Measurements from ENCODE around the gene ITSN2.
"Not testable (repeated sequence)": the region's sequence is repeated elsewhere in the genome, so short reads cannot be mapped to it uniquely, and the experiment has no call there.

Gene ITSN2

GRCh38 chr2:24211408-24211807 lies 148.9 kb downstream of the ITSN2 start:
- DNase-seq (ENCODE audit: low read depth): no peak

- DNase-seq (ENCODE audit: low read depth): no peak
Measured at GRCh38 chr2:24210723-24211122, 149.6 kb downstream of the ITSN2 start.

- no peak for DNase-seq (ENCODE audit: low read depth)
Measured at GRCh38 chr2:24210106-24210455, 150.3 kb downstream of the ITSN2 start.

GRCh38 chr2:24209389-24210105 lies 150.8 kb downstream of the ITSN2 start:
- no peak for DNase-seq (ENCODE audit: low read depth)

- DNase-seq (ENCODE audit: low read depth): no peak
Measured at GRCh38 chr2:24208490-24208889, 151.8 kb downstream of the ITSN2 start.

- DNase-seq (ENCODE audit: low read depth): no peak
Measured at GRCh38 chr2:24207359-24207758, 153.0 kb downstream of the ITSN2 start.

- no peak for DNase-seq (ENCODE audit: low read depth)
Measured at GRCh38 chr2:24206714-24207113, 153.6 kb downstream of the ITSN2 start.

- no peak for DNase-seq (ENCODE audit: low read depth)
Measured at GRCh38 chr2:24206242-24206641, 154.1 kb downstream of the ITSN2 start.

- no peak for DNase-seq (ENCODE audit: low read depth)
Measured at GRCh38 chr2:24205131-24205530, 155.2 kb downstream of the ITSN2 start.

GRCh38 chr2:24204505-24204904 lies 155.8 kb downstream of the ITSN2 start:
- DNase-seq (ENCODE audit: low read depth): no peak

- DNase-seq (ENCODE audit: low read depth): no peak
Measured at GRCh38 chr2:24203787-24204150, 156.6 kb downstream of the ITSN2 start.

- no peak for DNase-seq (ENCODE audit: low read depth)
Measured at GRCh38 chr2:24203029-24203786, 157.1 kb downstream of the ITSN2 start.

- no peak for DNase-seq (ENCODE audit: low read depth)
Measured at GRCh38 chr2:24200799-24201198, 159.5 kb downstream of the ITSN2 start.

GRCh38 chr2:24199968-24200590 lies 160.3 kb downstream of the ITSN2 start:
- DNase-seq (ENCODE audit: low read depth): no peak

- DNase-seq (ENCODE audit: low read depth): not testable (repeated sequence)
Measured at GRCh38 chr2:24197213-24197612, 163.1 kb downstream of the ITSN2 start.

GRCh38 chr2:24191848-24192247 lies 168.5 kb downstream of the ITSN2 start:
- DNase-seq (ENCODE audit: low read depth): no peak

GRCh38 chr2:24191156-24191555 lies 169.2 kb downstream of the ITSN2 start:
- no peak for DNase-seq (ENCODE audit: low read depth)

GRCh38 chr2:24190503-24190902 lies 169.8 kb downstream of the ITSN2 start:
- no peak for DNase-seq (ENCODE audit: low read depth)

- no peak for DNase-seq (ENCODE audit: low read depth)
Measured at GRCh38 chr2:24189551-24189950, 170.8 kb downstream of the ITSN2 start.

- no peak for DNase-seq (ENCODE audit: low read depth)
Measured at GRCh38 chr2:24183366-24184069, 176.8 kb downstream of the ITSN2 start.

- DNase-seq (ENCODE audit: low read depth): no peak
Measured at GRCh38 chr2:24182507-24182906, 177.8 kb downstream of the ITSN2 start.

- no peak for DNase-seq (ENCODE audit: low read depth)
Measured at GRCh38 chr2:24181849-24182248, 178.5 kb downstream of the ITSN2 start.

- DNase-seq (ENCODE audit: low read depth): no peak
Measured at GRCh38 chr2:24179683-24180082, 180.7 kb downstream of the ITSN2 start.
